Mesenchymal stem cell (in vitro differentiated cells and primary cell): ENCODE results near the gene GPC1.

ENCODE experiments used
- DNase-seq: peaks from one replicate; pipeline ENCODE4 v3.0.0-alpha.2; 2013
- H2AFZ ChIP-seq: one replicate; pipeline ENCODE4 v1.6.1; 2013; ENCODE audit warnings: low read depth, mild to moderate bottlenecking, control low read depth, inconsistent platforms, low read length, moderate library complexity
- H2AK5ac ChIP-seq: 2 replicates; pipeline ENCODE4 v1.6.1; 2013; ENCODE audit warnings: low read length, moderate library complexity, mild to moderate bottlenecking, inconsistent platforms; ENCODE audit not compliant: severe bottlenecking
- H2BK120ac ChIP-seq: one replicate; pipeline ENCODE4 v1.6.1; 2013; ENCODE audit warnings: low read depth, mild to moderate bottlenecking, inconsistent platforms, low read length, moderate library complexity
- H2BK12ac ChIP-seq, 2 experiments: one replicate each; pipeline ENCODE4 v1.6.1; 2013; ENCODE audit warnings: inconsistent platforms in 2 of 2, low read length in 2 of 2, mild to moderate bottlenecking in 2 of 2, moderate library complexity in 2 of 2, control low read depth in 1 of 2
- H2BK15ac ChIP-seq: one replicate; pipeline ENCODE4 v1.6.1; 2013; ENCODE audit warnings: mild to moderate bottlenecking, low read depth, inconsistent platforms; ENCODE audit not compliant: poor library complexity, severe bottlenecking
- H2BK5ac ChIP-seq: 2 replicates; pipeline ENCODE4 v1.6.1; 2013; ENCODE audit warnings: low read depth, mild to moderate bottlenecking, low read length, control low read depth, inconsistent platforms; ENCODE audit not compliant: poor library complexity, severe bottlenecking
- H3K14ac ChIP-seq, 2 experiments: one replicate each; pipeline ENCODE4 v1.6.1; 2013; ENCODE audit warnings: inconsistent platforms in 2 of 2, low read length in 2 of 2, control low read depth in 1 of 2, mild to moderate bottlenecking in 1 of 2, moderate library complexity in 1 of 2
- H3K18ac ChIP-seq, 2 experiments: one replicate each; pipeline ENCODE4 v1.6.1; 2013; ENCODE audit warnings: inconsistent platforms in 2 of 2, low read length in 2 of 2, control low read depth in 1 of 2, low read depth in 1 of 2, mild to moderate bottlenecking in 1 of 2
- H3K23ac ChIP-seq, 2 experiments: one replicate each; pipeline ENCODE4 v1.6.1; 2013; ENCODE audit warnings: inconsistent platforms in 2 of 2, low read length in 2 of 2, mild to moderate bottlenecking in 2 of 2, moderate library complexity in 2 of 2, control low read depth in 1 of 2
- H3K27ac ChIP-seq: 2 replicates; pipeline ENCODE4 v1.5.1; 2013; ENCODE audit warnings: mild to moderate bottlenecking, moderate library complexity, low read length, control low read depth, inconsistent platforms; ENCODE audit not compliant: poor library complexity, severe bottlenecking
- H3K27me3 ChIP-seq, 2 experiments: 2 replicates each; pipeline versions ENCODE4 v1.6.1 to v1.7.0; 2013; ENCODE audit warnings: low read length in 2 of 2, mild to moderate bottlenecking in 2 of 2, moderate library complexity in 2 of 2, control low read depth in 1 of 2, inconsistent platforms in 1 of 2; ENCODE audit not compliant: control insufficient read depth in 1 of 2, insufficient read depth in 1 of 2
- H3K36me3 ChIP-seq, 2 experiments: 2 replicates each; pipeline versions ENCODE4 v1.6.1 to v1.7.0; 2013; ENCODE audit warnings: low read length in 2 of 2, control low read depth in 1 of 2, inconsistent platforms in 1 of 2, low read depth in 1 of 2, mild to moderate bottlenecking in 1 of 2; ENCODE audit not compliant: insufficient read depth in 2 of 2, control insufficient read depth in 1 of 2
- H3K4ac ChIP-seq, 2 experiments: one replicate each; pipeline ENCODE4 v1.6.1; 2013; ENCODE audit warnings: inconsistent platforms in 2 of 2, low read length in 2 of 2, mild to moderate bottlenecking in 2 of 2, moderate library complexity in 2 of 2, control low read depth in 1 of 2, low read depth in 1 of 2
- H3K4me1 ChIP-seq: 2 replicates; pipeline ENCODE4 v1.6.1; 2013; ENCODE audit warnings: low read depth, low read length, control low read depth; ENCODE audit not compliant: control insufficient read depth, insufficient read depth
- H3K4me2 ChIP-seq: 2 replicates; pipeline ENCODE4 v1.6.1; 2013; ENCODE audit warnings: low read length, mild to moderate bottlenecking, inconsistent platforms; ENCODE audit not compliant: poor library complexity, severe bottlenecking
- H3K4me3 ChIP-seq, 2 experiments: 2 replicates each; pipeline versions ENCODE4 v1.5.1 to v1.7.0; 2013; ENCODE audit warnings: low read length in 2 of 2, mild to moderate bottlenecking in 2 of 2, control low read depth in 1 of 2, low read depth in 1 of 2; ENCODE audit not compliant: insufficient read depth in 1 of 2
- H3K79me1 ChIP-seq: replicated peaks from 2 replicates; pipeline ENCODE4 v1.6.1; 2013; ENCODE audit warnings: mild to moderate bottlenecking, control low read depth, low read length, inconsistent platforms; ENCODE audit not compliant: poor library complexity, severe bottlenecking
- H3K9ac ChIP-seq: 2 replicates; pipeline ENCODE4 v1.7.0; 2013; ENCODE audit warnings: mild to moderate bottlenecking, low read length, moderate library complexity
- H3K9me3 ChIP-seq: 2 replicates; pipeline ENCODE4 v1.7.0; 2013; ENCODE audit warnings: mild to moderate bottlenecking, low read length; ENCODE audit not compliant: control insufficient read depth
- H4K8ac ChIP-seq: one replicate; pipeline ENCODE4 v1.6.1; 2013; ENCODE audit warnings: inconsistent platforms, mild to moderate bottlenecking, low read length, moderate library complexity
- H4K91ac ChIP-seq: one replicate; pipeline ENCODE4 v1.6.1; 2013; ENCODE audit warnings: mild to moderate bottlenecking, low read length, inconsistent platforms
- WGBS: methylation state at CpG from one replicate; pipeline ENCODE4 v1.1.7; 2013; ENCODE audit warnings: mixed read lengths; 5-methylcytosine and 5-hydroxymethylcytosine counted together

The GPC1 gene

DNA sequence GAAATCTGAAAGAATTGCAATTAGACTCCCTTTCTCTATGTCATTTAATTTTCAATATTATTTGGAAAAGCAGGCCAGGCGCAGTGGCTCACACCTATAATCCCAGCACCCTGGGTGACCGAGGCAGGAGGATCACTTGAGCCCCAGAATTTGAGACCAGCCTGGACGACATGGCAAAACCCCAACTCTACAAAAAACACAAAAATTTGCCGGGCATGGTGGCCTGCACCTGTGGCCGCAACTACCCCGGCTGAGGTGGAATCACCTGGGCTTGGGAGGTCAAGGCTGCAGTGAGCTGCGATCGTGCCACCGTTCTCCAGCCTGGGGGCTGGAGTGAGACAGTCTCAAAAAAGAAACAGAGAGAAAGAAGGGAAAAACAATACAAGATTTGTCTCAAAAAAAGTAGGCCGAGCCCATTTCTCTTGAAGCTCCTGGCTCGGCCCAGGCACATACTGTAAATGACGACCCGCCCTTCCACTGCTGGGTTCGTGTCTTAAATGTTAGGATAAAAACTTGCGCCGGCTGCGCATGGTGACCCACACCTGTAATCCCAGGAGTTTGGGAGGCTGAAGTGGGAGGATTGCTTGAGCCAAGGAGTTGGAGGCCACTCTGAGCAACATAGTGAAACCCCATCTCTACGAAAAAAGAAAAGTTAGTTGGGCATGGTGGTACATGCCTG lies 31.1 kb upstream of the GPC1 start:
- Histone ChIP-seq H3K4me3 (no peak overlapping the region), H3K18ac (no peak overlapping the region)
- 96% methylated on average over 18 of the region's 18 CpGs for WGBS

DNA sequence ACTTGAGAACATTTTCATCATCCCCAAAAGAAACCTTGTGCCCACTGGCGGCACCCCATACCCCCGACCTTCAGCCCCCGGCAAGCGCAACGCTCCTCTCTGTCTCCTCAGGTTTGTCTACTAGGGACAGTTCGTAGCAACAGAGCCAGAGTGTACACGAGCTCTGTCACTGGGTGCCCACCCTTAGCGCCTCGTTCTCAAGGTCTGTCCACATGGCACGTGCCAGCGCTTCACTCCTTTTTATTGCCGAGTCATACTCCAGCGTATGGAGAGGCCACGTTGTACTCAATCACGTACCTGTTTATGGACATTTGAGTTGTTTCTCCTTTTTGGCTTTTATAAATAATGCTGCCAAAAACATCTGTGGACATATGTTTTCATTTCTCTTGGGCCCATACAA lies 30.3 kb upstream of the GPC1 start:
- H2AK5ac ChIP-seq, result no peak overlapping the region
- no peak overlapping the region for H2BK15ac ChIP-seq
- no peak overlapping the region for H3K18ac ChIP-seq
- H3K4me2 ChIP-seq, result no peak overlapping the region
- H3K27ac ChIP-seq, result no peak overlapping the region
- no peak overlapping the region for H3K14ac ChIP-seq
- no peak overlapping the region for H2BK5ac ChIP-seq
- H3K27me3 ChIP-seq, result peaks cover 2 to 31% of the 10 kb centered on the region in 2 experiments
- no peak overlapping the region for H4K91ac ChIP-seq
- 93% methylated on average over 13 of the region's 15 CpGs for WGBS
- H3K79me1 ChIP-seq, result no peaks in the 10 kb centered on the region
- H3K4me3 ChIP-seq, result no peak overlapping the region
- H3K9ac ChIP-seq, result no peak overlapping the region
- no peak overlapping the region for H3K23ac ChIP-seq
- no peak overlapping the region for H2BK12ac ChIP-seq
- no peaks in the 10 kb centered on the region for H3K9me3 ChIP-seq
- DNase-seq, result no peak
- no peaks in the 10 kb centered on the region for H3K4me1 ChIP-seq
- H4K8ac ChIP-seq, result no peak overlapping the region
- H2AFZ ChIP-seq, result no peak overlapping the region
- H3K4ac ChIP-seq, result no peak overlapping the region
- no peaks in the 10 kb centered on the region for H3K36me3 ChIP-seq
- no peak overlapping the region for H2BK120ac ChIP-seq

More for the DNA sequence above, 31.1 kb upstream of the GPC1 start:
- Histone ChIP-seq H2BK12ac (no peak overlapping the region), H4K8ac (no peak overlapping the region), H3K4me1 (no peaks in the 10 kb centered on the region), H3K4me2 (no peak overlapping the region), H3K9ac (no peak overlapping the region), H3K9me3 (no peaks in the 10 kb centered on the region), H2BK5ac (no peak overlapping the region), H3K79me1 (no peaks in the 10 kb centered on the region), H2AFZ (no peak overlapping the region), H3K14ac (no peak overlapping the region), H3K23ac (no peak overlapping the region), H4K91ac (no peak overlapping the region), H2BK120ac (no peak overlapping the region), H2BK15ac (no peak overlapping the region), H3K36me3 (no peaks in the 10 kb centered on the region), H3K4ac (no peak overlapping the region), H3K27ac (no peak overlapping the region), H3K27me3 (peaks cover 5 to 35% of the 10 kb centered on the region in 2 experiments), H2AK5ac (no peak overlapping the region)
- no peak for DNase-seq

DNA sequence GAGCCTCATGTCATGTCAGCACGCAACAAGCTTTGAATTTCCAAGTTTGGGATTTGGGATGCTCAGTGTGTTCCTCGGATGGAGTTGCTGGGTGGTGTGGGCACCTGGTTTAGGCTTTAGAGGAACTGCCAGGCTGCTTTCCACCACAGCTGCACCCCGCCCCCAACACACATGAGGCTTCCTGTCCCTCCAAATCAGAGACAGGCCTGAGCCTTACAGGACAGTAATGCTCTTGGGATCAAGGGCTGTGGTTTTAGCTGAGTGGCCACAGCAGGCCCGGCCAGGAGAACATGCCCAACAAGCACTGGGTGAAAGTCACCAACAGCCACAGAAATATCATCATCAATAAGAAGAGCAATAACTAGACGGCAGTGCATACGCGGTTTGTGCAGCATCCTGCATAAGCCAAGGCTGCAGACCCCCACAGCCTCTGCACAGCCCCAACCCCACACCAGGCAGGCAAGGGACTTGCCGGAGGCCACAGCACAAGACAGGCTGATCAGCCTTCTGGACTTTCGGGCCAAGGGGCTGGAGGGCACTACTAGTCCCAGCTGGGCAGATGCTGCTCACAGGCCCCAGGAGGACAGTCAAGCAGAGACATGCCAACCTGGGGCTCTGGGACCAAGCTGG lies 29.7 kb upstream of the GPC1 start:
- no peak overlapping the region for H3K27ac ChIP-seq
- no peak overlapping the region for H3K4me3 ChIP-seq
- H2BK12ac ChIP-seq, result no peak overlapping the region
- no peak for DNase-seq
- H3K23ac ChIP-seq, result peak overlapping the region in 1 of 2 experiments; percentile 11
- no peaks in the 10 kb centered on the region for H3K9me3 ChIP-seq
- H3K4me2 ChIP-seq, result no peak overlapping the region
- H4K91ac ChIP-seq, result no peak overlapping the region
- no peak overlapping the region for H2BK5ac ChIP-seq
- H3K14ac ChIP-seq, result peak overlapping the region in 1 of 2 experiments; percentile 64
- no peak overlapping the region for H3K9ac ChIP-seq
- H3K27me3 ChIP-seq, result peaks cover 0 to 26% of the 10 kb centered on the region in 2 experiments
- H3K79me1 ChIP-seq, result no peaks in the 10 kb centered on the region
- no peaks in the 10 kb centered on the region for H3K4me1 ChIP-seq
- no peak overlapping the region for H2AK5ac ChIP-seq
- no peak overlapping the region for H2BK120ac ChIP-seq
- no peak overlapping the region for H4K8ac ChIP-seq
- no peak overlapping the region for H3K18ac ChIP-seq
- H3K36me3 ChIP-seq, result no peaks in the 10 kb centered on the region
- no peak overlapping the region for H3K4ac ChIP-seq
- H2AFZ ChIP-seq, result no peak overlapping the region
- no peak overlapping the region for H2BK15ac ChIP-seq
- WGBS, result 82% methylated on average over 8 of the region's 9 CpGs

- Histone ChIP-seq H3K27me3 (peaks cover 0 to 17% of the 10 kb centered on the region in 2 experiments), H3K36me3 (no peaks in the 10 kb centered on the region), H3K18ac (no peak overlapping the region), H4K91ac (no peak overlapping the region), H4K8ac (no peak overlapping the region), H2AK5ac (no peak overlapping the region), H2AFZ (no peak overlapping the region), H3K4me3 (no peak overlapping the region), H3K27ac (no peak overlapping the region), H2BK120ac (no peak overlapping the region), H3K79me1 (no peaks in the 10 kb centered on the region), H2BK12ac (no peak overlapping the region), H2BK5ac (no peak overlapping the region), H3K14ac (no peak overlapping the region), H3K9ac (no peak overlapping the region), H2BK15ac (no peak overlapping the region), H3K9me3 (no peaks in the 10 kb centered on the region), H3K4ac (no peak overlapping the region), H3K4me2 (no peak overlapping the region), H3K23ac (peak overlapping the region in 1 of 2 experiments; percentile 68), H3K4me1 (no peaks in the 10 kb centered on the region)
- DNase-seq, result no peak
- 81% methylated on average over 9 of the region's 9 CpGs for WGBS
These were observed 28.4 kb upstream of the GPC1 start for GRCh38 chr2:240407090-240407489.
